NCI-H748 treated with DMSO at 0.1 percent for 48 hours (cell line): Measurements from ENCODE around the gene TREML4.
A peak's percentile ranks its signal among the peaks of the same experiment; 100 is the strongest.

Experiments
- DNase-seq: peaks from one replicate; lab custom pipeline; 2025; lab: John Stamatoyannopoulos, UW

TREML4 gene

GRCh38 chr6:41255110-41255509, 27.0 kb downstream of the TREML4 start:
- no peak for DNase-seq

- DNase-seq = no peak
Observed at GRCh38 chr6:41255638-41256246, 27.6 kb downstream of the TREML4 start.

- DNase-seq = no peak
Observed at GRCh38 chr6:41256383-41256782, 28.2 kb downstream of the TREML4 start.

- DNase-seq = peak; percentile 56
Observed at GRCh38 chr6:41257369-41258195, 29.4 kb downstream of the TREML4 start.

GRCh38 chr6:41258196-41258493, 30.0 kb downstream of the TREML4 start:
- no peak for DNase-seq

GRCh38 chr6:41262401-41262800, 34.3 kb downstream of the TREML4 start:
- no peak for DNase-seq

- DNase-seq = no peak
Observed at GRCh38 chr6:41263267-41263666, 35.1 kb downstream of the TREML4 start.

GRCh38 chr6:41266541-41266940, 38.4 kb downstream of the TREML4 start:
- no peak for DNase-seq

- no peak for DNase-seq
Observed at GRCh38 chr6:41268478-41268877, 40.3 kb downstream of the TREML4 start.

- DNase-seq = no peak
Observed at GRCh38 chr6:41269166-41269565, 41.0 kb downstream of the TREML4 start.

- DNase-seq = no peak
Observed at GRCh38 chr6:41269716-41270115, 41.6 kb downstream of the TREML4 start.

GRCh38 chr6:41271901-41272395, 43.8 kb downstream of the TREML4 start:
- DNase-seq = no peak

- DNase-seq = no peak
Observed at GRCh38 chr6:41272591-41273240, 44.6 kb downstream of the TREML4 start.

GRCh38 chr6:41273714-41274113, 45.6 kb downstream of the TREML4 start:
- no peak for DNase-seq

- DNase-seq = no peak
Observed at GRCh38 chr6:41274256-41274655, 46.1 kb downstream of the TREML4 start.

GRCh38 chr6:41275489-41275888, 47.3 kb downstream of the TREML4 start:
- no peak for DNase-seq

GRCh38 chr6:41277605-41278004, 49.5 kb downstream of the TREML4 start:
- DNase-seq = no peak

GRCh38 chr6:41278699-41279405, 50.7 kb downstream of the TREML4 start:
- DNase-seq = peak; percentile 90

GRCh38 chr6:41280381-41281057, 52.4 kb downstream of the TREML4 start:
- no peak for DNase-seq

GRCh38 chr6:41283600-41283999, 55.5 kb downstream of the TREML4 start:
- DNase-seq = no peak

- no peak for DNase-seq
Observed at GRCh38 chr6:41284726-41285125, 56.6 kb downstream of the TREML4 start.
